Ishikawa (cell line): ENCODE measurements around the gene FAM78A.

Source experiments
- EGR1 ChIP-seq: IDR thresholded peaks from 2 replicates; pipeline ENCODE4 v1.6.1; 2012
- EP300 ChIP-seq: IDR thresholded peaks from 2 replicates; pipeline ENCODE4 v1.6.1; 2012; ENCODE audit warnings: borderline replicate concordance
- FOXM1 ChIP-seq: IDR thresholded peaks from 2 replicates; pipeline ENCODE4 v1.6.1; 2012; ENCODE audit warnings: low read depth, borderline replicate concordance
- MAX ChIP-seq: IDR thresholded peaks from 2 replicates; pipeline ENCODE4 v1.6.1; 2012
- TAF1 ChIP-seq: IDR thresholded peaks from 2 replicates; pipeline ENCODE4 v1.6.1; 2012; ENCODE audit warnings: low read depth, mild to moderate bottlenecking
- YY1 ChIP-seq: IDR thresholded peaks from 2 replicates; pipeline ENCODE4 v1.6.1; 2012; ENCODE audit warnings: low read depth

DNA sequence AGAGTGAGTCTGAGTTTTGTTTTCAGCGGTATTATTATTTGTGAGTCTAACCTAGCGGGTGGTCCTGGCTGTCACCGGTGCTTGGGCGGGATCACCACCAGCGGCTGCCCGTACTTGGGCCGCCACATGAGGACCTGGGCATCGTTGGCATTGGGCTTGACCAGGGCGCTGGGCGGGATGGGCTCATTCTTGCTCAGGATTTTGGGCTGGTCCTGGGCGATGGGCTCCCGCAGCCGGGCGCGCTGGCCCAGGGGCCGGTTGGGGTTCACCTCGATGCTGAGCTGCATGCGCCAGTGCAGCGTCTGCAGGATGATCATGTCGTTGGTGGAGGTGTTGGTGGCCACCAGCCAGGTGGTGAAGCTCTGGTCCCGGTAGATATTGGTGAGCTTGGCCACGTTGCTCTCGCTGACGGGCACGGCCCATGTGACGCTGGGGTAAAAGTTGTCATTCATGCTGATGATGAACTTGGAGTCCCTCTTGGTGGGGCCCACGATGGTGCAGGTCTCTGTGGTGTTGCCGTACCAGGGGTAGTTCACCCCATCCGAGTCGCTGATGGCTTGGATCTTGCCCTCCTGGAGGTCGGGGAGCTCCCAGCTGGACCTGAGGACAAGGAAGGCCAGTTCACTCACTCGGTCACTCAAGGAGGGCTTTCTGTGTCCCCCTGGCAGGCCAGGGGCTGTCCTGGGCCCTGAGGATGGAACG lies 15.4 kb downstream of the FAM78A start:
- TF ChIP-seq TAF1 (no peak), MAX (no peak), FOXM1 (no peak), YY1 (no peak), EP300 (no peak), EGR1 (no peak)
